ENCODE results near the gene NUTM2D.
"Not testable (repeated sequence)": the region's sequence is repeated elsewhere in the genome, so short reads cannot be mapped to it uniquely, and the experiment has no call there.

DNA sequence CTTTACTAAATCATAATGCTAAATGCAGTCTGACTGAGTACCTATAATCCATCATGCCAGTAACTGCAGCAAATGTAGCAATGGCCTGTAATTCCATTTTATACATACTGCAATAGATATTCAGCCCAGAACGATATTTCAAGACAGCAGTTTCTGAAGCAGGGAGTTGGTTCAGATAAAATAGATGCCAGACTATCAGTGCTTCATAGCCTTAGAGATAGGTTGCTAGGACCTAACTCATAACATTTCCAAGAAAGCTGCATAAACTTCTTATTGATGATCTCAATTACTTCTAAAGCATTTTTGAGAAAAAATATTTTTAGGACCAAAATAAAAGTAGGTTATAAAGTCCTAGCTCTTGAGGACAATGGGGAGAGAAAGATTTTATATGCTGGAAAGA, 48.8 kb upstream of the NUTM2D start:
- TF ChIP-seq, protein P1, sequence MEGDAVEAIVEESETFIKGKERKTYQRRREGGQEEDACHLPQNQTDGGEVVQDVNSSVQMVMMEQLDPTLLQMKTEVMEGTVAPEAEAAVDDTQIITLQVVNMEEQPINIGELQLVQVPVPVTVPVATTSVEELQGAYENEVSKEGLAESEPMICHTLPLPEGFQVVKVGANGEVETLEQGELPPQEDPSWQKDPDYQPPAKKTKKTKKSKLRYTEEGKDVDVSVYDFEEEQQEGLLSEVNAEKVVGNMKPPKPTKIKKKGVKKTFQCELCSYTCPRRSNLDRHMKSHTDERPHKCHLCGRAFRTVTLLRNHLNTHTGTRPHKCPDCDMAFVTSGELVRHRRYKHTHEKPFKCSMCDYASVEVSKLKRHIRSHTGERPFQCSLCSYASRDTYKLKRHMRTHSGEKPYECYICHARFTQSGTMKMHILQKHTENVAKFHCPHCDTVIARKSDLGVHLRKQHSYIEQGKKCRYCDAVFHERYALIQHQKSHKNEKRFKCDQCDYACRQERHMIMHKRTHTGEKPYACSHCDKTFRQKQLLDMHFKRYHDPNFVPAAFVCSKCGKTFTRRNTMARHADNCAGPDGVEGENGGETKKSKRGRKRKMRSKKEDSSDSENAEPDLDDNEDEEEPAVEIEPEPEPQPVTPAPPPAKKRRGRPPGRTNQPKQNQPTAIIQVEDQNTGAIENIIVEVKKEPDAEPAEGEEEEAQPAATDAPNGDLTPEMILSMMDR (IDR thresholded peaks at IDR 0.05), result not testable (repeated sequence)
- TF ChIP-seq POLR2A (IDR thresholded peaks at IDR 0.05), result not testable (repeated sequence)

Measured in body of pancreas (tissue), 4 donors.